ENCODE data around the gene HTRA1. TPM values are rescaled to one million over a fixed set of nuclear protein-coding genes. Genes with fewer than 3 reads are reported as not detected.

The HTRA1 gene
- total RNA-seq, 4 donors from 2014 or later: 55.2 to 99.5 (median 80.6) TPM

GRCh38 chr10:122427280-122427679, 34.1 kb upstream of the HTRA1 start:
- TF ChIP-seq EP300 (IDR thresholded peaks at IDR 0.05) (no peak), POLR2A (IDR thresholded peaks at IDR 0.05) (no peak), POLR2AphosphoS5 (IDR thresholded peaks at IDR 0.05) (no peak), CTCF (IDR thresholded peaks at IDR 0.05) (no peak)
- H3K9me3 ChIP-seq: no peaks in the 10 kb centered on the region
- no peak for DNase-seq (ENCODE audit: low spot score in 2 of 2)
- no peak overlapping the region for H3K4me3 ChIP-seq
- H3K4me1 ChIP-seq: peaks cover under 1% of the 10 kb centered on the region
- peaks cover 45% of the 10 kb centered on the region for H3K36me3 ChIP-seq
- WGBS: 80% methylated on average over 2 of the region's 2 CpGs
- no peaks in the 10 kb centered on the region for H3K27me3 ChIP-seq
- no peak overlapping the region for H3K27ac ChIP-seq

- TF ChIP-seq POLR2A (IDR thresholded peaks at IDR 0.05) (no peak), CTCF (IDR thresholded peaks at IDR 0.05) (peak; percentile 31 to 58)
- no peak overlapping the region for H3K27ac ChIP-seq
- H3K36me3 ChIP-seq: peaks cover 12% of the 10 kb centered on the region
- H3K9me3 ChIP-seq: no peaks in the 10 kb centered on the region
- H3K27me3 ChIP-seq: no peaks in the 10 kb centered on the region
- H3K4me3 ChIP-seq: no peak overlapping the region
- H3K4me1 ChIP-seq: no peaks in the 10 kb centered on the region
- DNase-seq (ENCODE audit: low spot score in 2 of 2): no peak
- 31% methylated on average over 3 of the region's 3 CpGs for WGBS
Observed at GRCh38 chr10:122435212-122435827, 26.0 kb upstream of the HTRA1 start.

- H3K4me3 ChIP-seq: no peak overlapping the region
- TF ChIP-seq POLR2AphosphoS5 (IDR thresholded peaks at IDR 0.05): no peak
- no peak for TF ChIP-seq POLR2A (IDR thresholded peaks at IDR 0.05)
- TF ChIP-seq CTCF (IDR thresholded peaks at IDR 0.05): no peak
- no peak for TF ChIP-seq EP300 (IDR thresholded peaks at IDR 0.05)
- H3K27ac ChIP-seq: no peak overlapping the region
- no peaks in the 10 kb centered on the region for H3K27me3 ChIP-seq
- WGBS: 78% methylated on average over 7 of the region's 7 CpGs
- no peaks in the 10 kb centered on the region for H3K36me3 ChIP-seq
- no peaks in the 10 kb centered on the region for H3K4me1 ChIP-seq
- no peaks in the 10 kb centered on the region for H3K9me3 ChIP-seq
- no peak for DNase-seq (ENCODE audit: low spot score in 2 of 2)
Observed at GRCh38 chr10:122441961-122442360, 19.4 kb upstream of the HTRA1 start.

GRCh38 chr10:122445469-122445868, 15.9 kb upstream of the HTRA1 start:
- H3K9me3 ChIP-seq: no peaks in the 10 kb centered on the region
- DNase-seq (ENCODE audit: low spot score in 2 of 2): no peak
- TF ChIP-seq POLR2AphosphoS5 (IDR thresholded peaks at IDR 0.05): no peak
- H3K36me3 ChIP-seq: no peaks in the 10 kb centered on the region
- no peak overlapping the region for H3K27ac ChIP-seq
- no peaks in the 10 kb centered on the region for H3K27me3 ChIP-seq
- WGBS: 95% methylated on average over 1 of the region's 1 CpG
- H3K4me1 ChIP-seq: no peaks in the 10 kb centered on the region
- no peak overlapping the region for H3K4me3 ChIP-seq

- no peak overlapping the region for H3K27ac ChIP-seq
Observed at GRCh38 chr10:122445904-122446303, 15.4 kb upstream of the HTRA1 start.

GRCh38 chr10:122446668-122447423, 14.5 kb upstream of the HTRA1 start:
- no peaks in the 10 kb centered on the region for H3K36me3 ChIP-seq
- no peak overlapping the region for H3K4me3 ChIP-seq
- no peaks in the 10 kb centered on the region for H3K27me3 ChIP-seq
- H3K27ac ChIP-seq: no peak overlapping the region
- no peaks in the 10 kb centered on the region for H3K4me1 ChIP-seq
- WGBS: 54% methylated on average over 2 of the region's 2 CpGs
- DNase-seq (ENCODE audit: low spot score in 2 of 2): no peak
- no peaks in the 10 kb centered on the region for H3K9me3 ChIP-seq
- no peak for TF ChIP-seq EP300 (IDR thresholded peaks at IDR 0.05)
- no peak for TF ChIP-seq POLR2A (IDR thresholded peaks at IDR 0.05)
- no peak for TF ChIP-seq POLR2AphosphoS5 (IDR thresholded peaks at IDR 0.05)
- TF ChIP-seq CTCF (IDR thresholded peaks at IDR 0.05): no peak

More at GRCh38 chr10:122445904-122446303, 15.4 kb upstream of the HTRA1 start:
- Histone ChIP-seq H3K4me1 (no peaks in the 10 kb centered on the region), H3K36me3 (no peaks in the 10 kb centered on the region), H3K4me3 (no peak overlapping the region), H3K9me3 (no peaks in the 10 kb centered on the region), H3K27me3 (no peaks in the 10 kb centered on the region)
- TF ChIP-seq POLR2AphosphoS5 (IDR thresholded peaks at IDR 0.05): no peak
- TF ChIP-seq EP300 (IDR thresholded peaks at IDR 0.05): no peak
- no peak for TF ChIP-seq POLR2A (IDR thresholded peaks at IDR 0.05)
- no peak for DNase-seq (ENCODE audit: low spot score in 2 of 2)
